Osteoblast (primary cell): ENCODE data around the gene TNIP2. TPM values are rescaled to one million over a fixed set of nuclear protein-coding genes. Genes with fewer than 3 reads are reported as not detected.
"Not testable (repeated sequence)": the region's sequence is repeated elsewhere in the genome, so short reads cannot be mapped to it uniquely, and the experiment has no call there.

ENCODE experiments used
- DNase-seq: peaks from one replicate; pipeline ENCODE4 v3.0.0; 2011; ENCODE audit warnings: low spot score, mixed read lengths; ENCODE audit not compliant: insufficient read length; ENCODE audit errors: missing footprints
- H2AFZ ChIP-seq: 2 replicates; pipeline ENCODE4 v1.6.0; 2011; ENCODE audit warnings: mild to moderate bottlenecking, low read length
- H3K27ac ChIP-seq: 2 replicates; pipeline ENCODE4 v1.5.1; 2011; ENCODE audit warnings: mild to moderate bottlenecking, low read depth, low read length, moderate library complexity
- H3K27me3 ChIP-seq: 2 replicates; pipeline ENCODE4 v1.6.0; 2012; ENCODE audit warnings: mild to moderate bottlenecking, control low read depth, inconsistent platforms, low read length, moderate library complexity; ENCODE audit not compliant: insufficient read depth
- H3K36me3 ChIP-seq: 2 replicates; pipeline ENCODE4 v1.5.1; 2011; ENCODE audit warnings: mild to moderate bottlenecking, low read length, control low read depth, moderate library complexity; ENCODE audit not compliant: insufficient read depth
- H3K4me1 ChIP-seq: 2 replicates; pipeline ENCODE4 v1.5.1; 2011; ENCODE audit warnings: mild to moderate bottlenecking, low read length, control low read depth, moderate library complexity; ENCODE audit not compliant: insufficient read depth
- H3K4me2 ChIP-seq: 2 replicates; pipeline ENCODE4 v1.6.0; 2011; ENCODE audit warnings: mild to moderate bottlenecking, low read length; ENCODE audit not compliant: insufficient read depth
- H3K4me3 ChIP-seq: fragments of 200-600 bp; sonication (generic); 3 replicates; pipeline ENCODE4 v1.5.1; 2012; ENCODE audit warnings: mild to moderate bottlenecking, low read length, inconsistent platforms; ENCODE audit not compliant: insufficient read depth
- H3K79me2 ChIP-seq: 2 replicates; pipeline ENCODE4 v1.6.0; 2012; ENCODE audit warnings: mild to moderate bottlenecking, low read length, control low read depth, inconsistent platforms; ENCODE audit not compliant: insufficient read depth
- H3K9me3 ChIP-seq: 2 replicates; pipeline ENCODE4 v1.5.1; 2011; ENCODE audit warnings: low read depth, low read length, control low read depth
- H4K20me1 ChIP-seq: 2 replicates; pipeline ENCODE4 v1.6.0; 2012; ENCODE audit warnings: mild to moderate bottlenecking, low read length, control low read depth; ENCODE audit not compliant: insufficient read depth
- total RNA-seq: library from RNA; depleted of rRNA; stranded (reverse); fragments of >200 nt; gene quantifications from 2 replicates; pipeline ENCODE4 v1.2.3, GENCODE V29; 2012
- TF ChIP-seq, protein P1 (sequence below): IDR thresholded peaks from 2 replicates; pipeline ENCODE4 v1.5.1; 2011; ENCODE audit warnings: mild to moderate bottlenecking, low read depth, low read length, moderate library complexity; ENCODE audit errors: extremely low read depth

The TNIP2 gene
- total RNA-seq, 1 donor = 44.9 TPM

DNA sequence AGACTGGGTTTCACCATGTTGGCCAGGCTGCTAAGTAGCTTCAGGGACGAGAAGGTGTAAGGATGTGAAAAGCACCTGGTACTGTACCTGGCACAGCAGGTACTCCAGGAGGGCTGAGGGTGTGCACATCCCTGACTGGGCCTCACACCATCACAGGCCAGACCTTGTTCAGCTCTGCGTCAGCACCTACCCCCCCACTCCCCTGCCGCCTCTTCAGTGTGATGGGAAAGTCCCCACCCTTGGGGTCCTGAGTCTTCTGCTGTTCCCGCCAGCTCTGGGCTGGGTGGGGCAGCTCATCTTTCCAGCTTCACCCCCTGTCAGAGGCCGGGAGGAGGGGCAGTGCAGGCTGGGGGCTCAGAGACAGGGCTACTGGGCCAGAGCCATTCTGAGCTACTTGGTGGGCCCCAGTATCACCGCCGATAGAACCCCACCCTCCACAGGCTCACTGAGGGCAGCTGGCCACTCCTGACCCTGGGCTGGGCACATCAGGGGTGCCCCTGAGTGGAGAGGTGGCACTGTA lies 30.1 kb upstream of the TNIP2 start:
- Histone ChIP-seq H4K20me1 (no peaks in the 10 kb centered on the region), H3K4me2 (no peak overlapping the region), H2AFZ (no peak overlapping the region), H3K4me1 (no peaks in the 10 kb centered on the region), H3K36me3 (no peaks in the 10 kb centered on the region), H3K79me2 (no peaks in the 10 kb centered on the region), H3K27me3 (no peaks in the 10 kb centered on the region), H3K27ac (no peak overlapping the region), H3K4me3 (no peak overlapping the region), H3K9me3 (peaks cover 2% of the 10 kb centered on the region)
- TF ChIP-seq, protein P1, sequence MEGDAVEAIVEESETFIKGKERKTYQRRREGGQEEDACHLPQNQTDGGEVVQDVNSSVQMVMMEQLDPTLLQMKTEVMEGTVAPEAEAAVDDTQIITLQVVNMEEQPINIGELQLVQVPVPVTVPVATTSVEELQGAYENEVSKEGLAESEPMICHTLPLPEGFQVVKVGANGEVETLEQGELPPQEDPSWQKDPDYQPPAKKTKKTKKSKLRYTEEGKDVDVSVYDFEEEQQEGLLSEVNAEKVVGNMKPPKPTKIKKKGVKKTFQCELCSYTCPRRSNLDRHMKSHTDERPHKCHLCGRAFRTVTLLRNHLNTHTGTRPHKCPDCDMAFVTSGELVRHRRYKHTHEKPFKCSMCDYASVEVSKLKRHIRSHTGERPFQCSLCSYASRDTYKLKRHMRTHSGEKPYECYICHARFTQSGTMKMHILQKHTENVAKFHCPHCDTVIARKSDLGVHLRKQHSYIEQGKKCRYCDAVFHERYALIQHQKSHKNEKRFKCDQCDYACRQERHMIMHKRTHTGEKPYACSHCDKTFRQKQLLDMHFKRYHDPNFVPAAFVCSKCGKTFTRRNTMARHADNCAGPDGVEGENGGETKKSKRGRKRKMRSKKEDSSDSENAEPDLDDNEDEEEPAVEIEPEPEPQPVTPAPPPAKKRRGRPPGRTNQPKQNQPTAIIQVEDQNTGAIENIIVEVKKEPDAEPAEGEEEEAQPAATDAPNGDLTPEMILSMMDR = no peak
- DNase-seq = no peak

DNA sequence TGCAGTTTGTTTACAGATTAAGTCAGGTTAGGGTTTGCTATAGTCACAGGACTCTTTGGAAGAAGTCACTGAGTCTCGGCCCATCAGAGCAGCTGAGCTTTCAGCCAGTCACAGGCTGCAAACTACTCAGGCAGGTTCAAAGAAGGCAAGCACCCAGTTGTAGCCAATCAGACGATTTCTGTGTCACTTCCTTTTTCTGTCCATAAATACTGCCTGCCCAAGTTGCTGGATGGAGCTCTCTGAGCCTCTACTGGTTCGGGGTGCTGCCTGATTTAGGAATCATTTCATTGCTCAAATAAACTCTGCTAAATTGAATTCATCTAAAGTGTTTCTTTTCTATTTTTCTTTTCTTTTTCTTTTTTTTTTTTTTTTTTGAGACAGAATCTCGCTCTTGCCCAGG lies 29.5 kb upstream of the TNIP2 start:
- DNase-seq = peak; percentile 65
- Histone ChIP-seq H3K79me2 (no peaks in the 10 kb centered on the region), H3K27me3 (no peaks in the 10 kb centered on the region), H3K27ac (no peak overlapping the region), H3K4me3 (no peak overlapping the region), H3K9me3 (peaks cover 2% of the 10 kb centered on the region), H3K36me3 (no peaks in the 10 kb centered on the region), H4K20me1 (no peaks in the 10 kb centered on the region), H3K4me2 (no peak overlapping the region), H3K4me1 (no peaks in the 10 kb centered on the region), H2AFZ (no peak overlapping the region)
- TF ChIP-seq, protein P1 = no peak

DNA sequence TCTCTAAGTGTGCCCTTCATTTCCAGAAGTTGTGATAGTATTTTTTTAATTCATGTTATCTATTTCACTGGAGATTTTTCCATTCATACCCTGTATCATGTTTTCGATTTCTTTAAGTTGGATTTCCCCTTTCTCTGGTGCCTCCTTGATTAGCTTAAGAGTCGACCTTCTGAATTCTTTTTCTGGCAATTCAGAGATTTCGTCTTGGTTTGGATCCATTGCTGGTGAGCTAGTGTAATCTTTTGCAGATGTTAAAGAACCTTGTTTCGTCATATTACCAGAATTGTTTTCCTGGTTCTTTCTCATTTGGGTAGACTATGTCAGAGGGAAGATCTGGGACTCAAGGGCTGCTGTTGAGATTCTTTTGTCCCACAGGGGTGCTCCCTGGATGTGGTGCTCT lies 27.7 kb upstream of the TNIP2 start:
- Histone ChIP-seq H3K4me3 (no peak overlapping the region), H3K27me3 (no peaks in the 10 kb centered on the region), H3K79me2 (no peaks in the 10 kb centered on the region), H3K27ac (no peak overlapping the region), H3K4me2 (no peak overlapping the region), H2AFZ (no peak overlapping the region), H3K36me3 (no peaks in the 10 kb centered on the region), H3K9me3 (peaks cover 2% of the 10 kb centered on the region), H3K4me1 (no peaks in the 10 kb centered on the region), H4K20me1 (no peaks in the 10 kb centered on the region)
- TF ChIP-seq, protein P1 = no peak
- DNase-seq = no peak

DNA sequence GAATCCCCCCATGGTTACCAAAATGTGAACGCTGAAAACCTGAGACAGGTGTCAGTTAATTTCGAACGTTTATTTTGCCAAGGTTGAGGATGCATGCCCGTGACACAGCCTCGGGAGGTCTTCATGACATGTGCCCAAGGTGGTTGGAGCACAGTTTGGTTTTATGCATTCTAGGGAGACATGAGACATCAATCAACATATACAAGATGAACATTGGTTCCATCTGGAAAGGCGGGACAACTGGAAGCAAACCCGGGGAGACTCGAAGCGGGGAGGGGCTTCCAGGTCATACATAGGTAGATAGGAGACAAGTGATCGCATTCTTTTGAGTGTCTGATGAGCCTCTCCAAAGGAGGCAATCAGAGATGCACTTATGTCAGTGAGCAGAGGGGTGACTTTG lies 25.8 kb upstream of the TNIP2 start:
- no peak for DNase-seq
- TF ChIP-seq, protein P1 = no peak
- H3K4me3 ChIP-seq = no peak overlapping the region
- no peaks in the 10 kb centered on the region for H3K36me3 ChIP-seq
- no peak overlapping the region for H2AFZ ChIP-seq
- no peaks in the 10 kb centered on the region for H3K4me1 ChIP-seq
- no peak overlapping the region for H3K27ac ChIP-seq
- no peaks in the 10 kb centered on the region for H3K79me2 ChIP-seq
- H4K20me1 ChIP-seq = no peaks in the 10 kb centered on the region
- H3K9me3 ChIP-seq = peaks cover 2% of the 10 kb centered on the region
- H3K4me2 ChIP-seq = no peak overlapping the region
- H3K27me3 ChIP-seq = no peaks in the 10 kb centered on the region

DNA sequence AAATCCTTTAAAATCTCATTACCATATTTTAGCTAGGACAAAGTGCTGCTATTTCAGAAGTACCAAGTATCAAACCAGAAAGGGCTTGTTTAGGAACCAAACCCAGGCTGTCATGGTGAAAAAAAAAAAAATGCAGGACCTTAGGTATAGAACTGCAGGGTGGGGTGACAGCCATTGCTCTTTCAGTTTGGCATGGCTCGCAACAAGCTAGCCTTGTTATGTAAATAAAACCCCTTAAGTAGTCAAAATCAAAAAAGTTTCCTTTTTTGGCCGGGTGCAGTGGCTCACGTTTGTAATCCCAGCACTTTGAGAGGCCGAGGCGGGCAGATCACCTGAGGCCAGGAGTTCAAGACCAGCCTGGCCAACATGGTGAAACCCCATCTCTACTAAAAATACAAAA lies 24.5 kb upstream of the TNIP2 start:
- not testable (repeated sequence) for H3K4me1 ChIP-seq, H3K36me3 ChIP-seq, H3K27me3 ChIP-seq, H2AFZ ChIP-seq, H3K9me3 ChIP-seq, H3K4me3 ChIP-seq, H4K20me1 ChIP-seq, DNase-seq, H3K4me2 ChIP-seq, H3K27ac ChIP-seq, H3K79me2 ChIP-seq
